GM21447 (cell line): ENCODE data around the gene CYTH1.
"Not testable (repeated sequence)": the region's sequence is repeated elsewhere in the genome, so short reads cannot be mapped to it uniquely, and the experiment has no call there.

Experiments used
- ATAC-seq: cut with Tn5 transposase; IDR thresholded peaks from one replicate; pipeline ENCODE4 v1.9.1; 2021; ENCODE audit not compliant: unreplicated experiment

The CYTH1 gene

GRCh38 chr17:78763561-78763960 is 18.5 kb downstream of the CYTH1 start:
- ATAC-seq = no peak

- no peak for ATAC-seq
These were observed 20.2 kb downstream of the CYTH1 start for GRCh38 chr17:78761789-78762406.

DNA sequence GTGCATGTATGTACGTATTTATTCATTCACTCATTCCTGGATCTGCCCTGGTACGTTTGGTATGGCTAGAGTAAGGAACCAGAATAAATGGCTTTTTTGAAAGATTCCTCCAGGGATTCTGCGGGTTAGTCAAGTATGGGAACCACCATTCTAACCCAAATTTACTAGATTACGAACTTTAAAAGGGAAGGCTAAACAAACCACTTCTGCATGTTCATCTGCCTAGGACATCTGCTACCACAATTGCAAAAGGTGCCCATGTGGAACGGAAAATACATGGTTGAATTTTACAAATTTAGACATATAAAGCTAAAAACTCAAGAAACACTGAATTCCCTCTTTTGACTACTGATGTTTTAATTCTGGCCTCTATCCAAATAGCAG is 22.1 kb downstream of the CYTH1 start:
- no peak for ATAC-seq

DNA sequence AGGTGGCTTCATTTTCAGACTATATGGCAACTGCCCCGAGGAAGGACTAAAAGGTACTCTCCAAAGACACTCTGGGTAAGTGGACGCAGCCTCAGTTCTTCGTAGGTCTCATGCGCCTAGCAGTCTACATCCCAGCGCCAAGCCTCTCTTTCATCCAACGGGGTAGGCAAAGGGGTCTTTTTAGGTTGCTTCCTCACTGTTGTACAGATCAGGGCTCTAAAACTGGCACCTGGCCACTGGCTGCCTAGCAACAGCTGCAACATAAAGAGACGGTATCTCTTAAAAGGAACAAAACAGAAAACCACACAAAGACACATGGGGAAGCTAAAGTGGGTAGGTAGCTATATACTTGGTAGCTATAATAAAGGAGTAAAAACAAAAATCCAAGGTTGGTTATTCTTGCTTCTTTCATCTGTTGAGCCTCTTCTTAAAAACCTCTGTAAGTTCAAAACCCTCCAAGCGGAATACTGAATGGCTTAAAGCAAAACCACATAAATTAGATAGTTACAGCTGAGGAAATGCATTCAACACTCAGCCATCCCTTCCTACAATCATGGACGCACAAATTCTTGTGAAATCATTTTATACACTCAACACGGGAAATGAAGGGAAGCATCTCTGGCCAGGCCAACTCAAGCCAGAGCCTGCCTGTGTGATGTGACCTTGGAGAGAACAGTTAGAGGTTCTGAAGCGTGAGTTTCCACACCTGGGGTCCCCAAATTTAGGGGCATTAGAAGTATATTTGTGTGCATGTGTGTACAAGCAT is 22.7 kb downstream of the CYTH1 start:
- ATAC-seq = peak; percentile 62

DNA sequence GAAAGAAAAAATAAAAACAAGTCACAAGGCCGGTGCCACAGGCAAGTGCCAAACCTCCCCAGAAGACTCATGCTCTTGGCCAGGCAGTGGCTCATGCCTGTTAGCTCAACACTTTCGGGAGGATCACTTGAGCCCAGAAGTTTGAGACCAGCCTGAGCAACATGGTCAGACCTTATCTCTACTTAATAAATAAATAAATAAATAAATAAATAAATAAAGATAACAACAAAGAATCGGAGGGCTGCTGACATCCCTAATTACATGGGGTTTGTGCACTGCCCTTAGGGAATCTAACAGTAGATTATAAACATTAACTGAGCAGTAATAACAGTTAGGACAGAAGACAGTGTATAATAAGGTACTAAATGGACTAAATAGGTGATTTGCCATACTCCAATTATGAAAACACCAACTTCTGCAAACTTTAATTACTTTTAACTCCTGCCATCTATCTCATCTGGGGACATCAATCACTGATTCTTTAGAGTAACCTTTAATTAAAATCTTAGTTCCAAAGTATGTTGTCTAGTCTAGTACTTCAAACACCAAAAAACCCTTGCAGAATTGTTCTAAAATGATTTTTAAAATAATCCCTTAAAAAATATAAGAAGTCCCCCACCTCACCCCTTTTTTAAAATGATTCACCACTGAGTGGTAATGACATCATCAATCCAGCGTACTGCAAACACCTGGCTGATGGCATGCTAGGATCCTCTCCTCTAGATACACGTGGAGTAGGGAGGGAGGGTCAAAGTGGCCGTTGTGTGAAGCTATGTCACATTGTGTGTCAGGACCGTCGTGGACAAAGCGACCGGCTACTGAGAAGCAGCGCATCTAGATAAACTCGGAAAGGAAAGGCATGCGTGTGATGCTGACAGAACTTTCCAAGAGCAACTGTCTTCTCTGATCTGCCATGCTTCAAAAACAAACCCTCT is 28.5 kb downstream of the CYTH1 start:
- no peak for ATAC-seq

GRCh38 chr17:78751447-78752161 is 30.5 kb downstream of the CYTH1 start:
- no peak for ATAC-seq

DNA sequence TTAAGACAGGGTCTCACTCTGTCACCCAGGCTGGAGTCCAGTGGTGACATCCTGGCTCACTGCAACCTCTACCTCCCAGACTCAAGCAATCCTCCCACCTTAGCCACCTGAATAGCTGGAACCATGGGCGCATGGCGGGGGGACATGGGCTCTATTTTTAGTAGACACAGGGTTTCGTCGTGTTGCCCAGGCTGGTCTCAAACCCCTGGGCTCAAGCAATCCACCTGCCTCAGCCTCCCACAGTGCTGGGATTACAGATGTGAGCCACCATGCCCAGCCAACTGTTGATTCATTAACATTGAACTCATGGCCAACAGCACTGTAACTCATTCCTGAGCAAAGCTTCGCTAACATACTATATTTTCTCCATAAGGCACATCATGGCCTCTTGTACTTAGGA is 31.1 kb downstream of the CYTH1 start:
- not testable (repeated sequence) for ATAC-seq

GRCh38 chr17:78748730-78749317 is 33.2 kb downstream of the CYTH1 start:
- ATAC-seq = peak; percentile 63

DNA sequence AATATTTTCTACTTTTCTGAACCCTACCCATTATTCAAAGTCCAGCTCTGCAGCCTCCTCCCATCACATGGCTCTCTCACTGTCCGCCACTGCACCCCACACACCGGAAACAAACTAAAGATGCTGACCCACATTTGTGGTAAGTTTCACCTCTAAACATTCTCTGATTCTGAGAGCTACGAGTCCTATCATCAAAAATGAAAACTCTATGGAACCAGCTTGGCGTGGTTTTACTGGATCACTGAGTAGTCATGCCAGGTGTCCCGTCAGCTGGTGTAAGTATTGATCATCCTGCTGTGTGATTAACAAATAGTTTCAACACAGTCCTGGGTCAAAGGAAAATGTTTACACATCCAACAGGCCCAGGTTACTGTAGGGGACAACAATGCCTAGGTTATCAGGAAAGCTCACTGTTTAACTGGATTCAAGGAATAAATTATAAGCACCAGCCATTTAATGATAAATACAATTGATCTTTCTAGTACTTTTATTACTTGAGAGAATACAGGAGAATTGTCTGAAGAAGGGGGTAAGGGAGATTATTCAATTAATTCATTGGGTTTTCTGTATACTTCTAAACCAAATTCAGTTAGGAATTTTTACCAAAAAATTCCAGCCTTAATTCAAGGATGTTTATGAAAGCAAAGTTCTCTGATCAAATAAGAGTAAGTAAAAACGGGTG is 33.9 kb downstream of the CYTH1 start:
- ATAC-seq = peak; percentile 56

DNA sequence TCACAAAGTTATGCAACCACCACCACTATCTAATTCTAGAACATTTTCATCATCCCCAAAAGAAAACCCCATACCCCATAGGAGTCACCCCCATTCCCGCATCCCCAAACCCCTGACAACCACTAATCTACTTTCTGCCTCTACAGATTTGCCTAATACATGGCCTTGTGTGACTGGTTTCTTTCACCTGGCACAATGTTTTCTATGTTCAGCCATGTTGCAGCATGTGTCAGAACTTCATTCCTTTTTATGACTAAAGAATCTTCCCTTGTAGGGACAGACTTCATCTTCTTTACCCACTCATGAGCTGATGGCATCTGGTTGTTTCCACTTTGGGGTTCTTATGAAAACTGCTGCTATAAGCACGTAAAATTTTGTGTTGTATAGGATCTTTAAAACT is 34.6 kb downstream of the CYTH1 start:
- no peak for ATAC-seq

DNA sequence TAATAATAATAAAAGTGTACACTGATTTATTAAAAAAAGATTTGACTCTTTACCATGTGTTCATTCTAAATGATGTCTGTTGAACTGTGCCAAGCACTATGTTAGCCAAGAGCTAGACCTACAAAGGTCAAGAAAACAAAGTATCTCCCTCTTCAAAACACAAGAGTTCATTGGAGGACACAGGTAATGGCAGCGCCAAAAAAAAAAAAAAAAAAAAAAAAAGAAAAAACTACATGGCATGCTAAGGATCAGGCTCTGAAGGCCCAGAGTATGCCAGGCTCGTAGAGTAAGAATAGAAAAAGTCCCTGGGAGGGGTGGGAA is 35.2 kb downstream of the CYTH1 start:
- no peak for ATAC-seq

- ATAC-seq = no peak
These were observed 35.7 kb downstream of the CYTH1 start for GRCh38 chr17:78746263-78746948.

DNA sequence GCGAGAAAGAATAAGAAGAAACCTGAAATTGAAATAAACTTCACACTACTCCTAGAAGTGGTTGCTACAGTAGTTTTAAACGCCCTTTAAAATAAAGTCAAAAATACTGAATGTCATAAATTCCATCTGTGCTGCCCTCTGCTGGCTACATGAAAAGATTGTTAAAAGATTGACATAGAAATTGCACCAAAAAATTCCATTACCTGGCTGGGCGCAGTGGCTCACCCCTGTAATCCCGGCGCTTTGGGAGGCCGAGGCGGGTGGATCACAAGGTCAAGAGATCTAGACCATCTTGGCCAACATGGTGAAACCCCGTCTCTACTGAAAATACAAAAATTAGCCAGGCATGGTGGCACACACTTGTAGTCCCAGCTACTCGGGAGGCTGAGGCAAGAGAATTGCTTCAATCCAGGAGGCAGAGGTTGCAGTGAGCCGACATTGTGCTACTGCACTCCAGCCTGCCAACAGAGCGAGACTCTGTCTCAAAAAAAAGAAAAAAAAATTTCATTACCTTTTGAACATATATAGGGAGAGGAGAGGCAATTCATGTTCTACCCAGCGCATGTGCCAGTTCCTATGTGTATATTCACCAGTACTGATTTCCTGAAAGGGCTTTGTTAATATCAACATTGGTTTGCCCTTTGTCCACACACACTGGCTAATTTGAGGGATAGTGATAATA is 36.5 kb downstream of the CYTH1 start:
- ATAC-seq = no peak

GRCh38 chr17:78742901-78743300 is 39.2 kb downstream of the CYTH1 start:
- no peak for ATAC-seq

DNA sequence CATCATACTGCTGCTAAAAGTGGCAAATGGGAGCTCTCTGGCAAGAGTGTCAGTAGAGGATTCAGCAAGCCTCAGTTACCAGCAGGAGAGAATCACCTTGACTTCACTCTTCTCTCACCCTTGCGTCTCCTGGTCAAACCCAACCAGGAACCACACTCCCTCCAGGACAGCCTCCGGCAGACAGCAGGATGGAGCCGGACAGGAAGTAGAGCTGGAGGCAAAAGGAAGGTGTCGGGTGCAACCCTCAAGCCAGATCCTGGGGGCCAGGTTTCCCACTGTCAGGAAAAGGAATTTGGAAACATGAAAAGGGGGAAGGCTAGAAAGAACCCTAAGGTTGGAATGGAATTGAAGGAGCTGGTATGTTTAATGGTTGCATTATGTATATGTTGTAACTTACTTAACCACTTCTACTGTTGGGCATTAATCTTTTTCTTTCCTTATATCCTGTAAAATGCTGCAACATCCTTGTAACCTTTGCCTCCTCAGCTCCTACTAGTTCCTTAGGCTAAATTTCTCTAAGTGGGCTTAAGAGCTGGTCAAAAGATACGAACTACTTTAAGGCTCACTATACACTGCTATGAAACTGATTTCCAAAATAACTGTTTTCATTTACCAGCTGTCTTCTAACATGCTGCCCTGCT is 40.3 kb downstream of the CYTH1 start:
- no peak for ATAC-seq

DNA sequence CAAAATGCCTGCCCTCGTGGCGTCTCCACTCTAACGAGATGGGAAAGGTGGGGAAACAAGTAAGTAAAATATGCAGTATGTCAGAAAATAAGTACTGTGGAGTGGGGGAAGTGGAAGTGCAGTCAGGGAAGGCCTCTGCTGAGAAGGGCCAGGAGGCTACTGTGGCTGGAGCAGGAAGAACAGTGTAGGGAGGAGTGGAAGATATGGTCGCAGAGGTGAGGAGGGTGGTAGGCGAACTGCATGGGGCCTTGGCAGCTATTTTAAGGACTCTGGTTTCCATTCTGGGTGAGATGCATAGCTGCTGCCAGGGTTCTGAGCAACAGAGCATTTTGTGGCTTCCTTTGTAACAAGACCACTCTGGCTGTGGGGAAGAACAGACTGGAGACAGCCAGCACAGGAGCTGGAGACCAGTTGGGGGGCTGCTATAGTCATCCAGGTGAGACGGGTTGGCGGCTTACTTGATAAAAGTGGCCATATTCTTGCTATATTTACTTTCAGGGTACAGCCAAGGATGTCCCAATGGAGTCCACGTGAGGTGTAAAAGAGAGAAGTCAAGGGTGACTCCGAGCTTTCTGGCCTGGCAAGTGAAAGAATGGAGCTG is 42.6 kb downstream of the CYTH1 start:
- no peak for ATAC-seq

DNA sequence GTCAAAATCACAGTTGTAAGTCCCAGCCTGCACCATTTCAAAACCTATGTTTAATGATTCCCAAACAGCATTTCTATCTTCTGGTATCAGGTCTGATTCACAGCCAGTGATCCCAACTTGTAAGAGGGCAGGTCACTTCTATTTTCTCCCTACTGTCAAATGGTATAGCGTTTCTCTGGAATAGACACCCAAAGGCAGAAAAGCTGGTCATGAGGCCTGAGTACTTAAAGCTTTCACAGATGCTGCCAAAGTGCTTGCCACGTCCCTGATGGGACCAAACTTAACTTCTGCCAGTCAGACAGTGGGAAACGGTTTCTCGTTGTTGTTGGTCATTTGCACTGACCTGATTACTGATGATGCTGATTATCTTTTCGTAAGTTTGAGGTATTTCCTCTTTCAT is 43.4 kb downstream of the CYTH1 start:
- ATAC-seq = no peak

GRCh38 chr17:78738278-78738677 is 43.8 kb downstream of the CYTH1 start:
- no peak for ATAC-seq
